Subcutaneous preadipocyte (primary cell): ENCODE results near the gene DRD5. TPM values are rescaled to one million over a fixed set of nuclear protein-coding genes. Genes with fewer than 3 reads are reported as not detected.

ENCODE experiments used
- small RNA-seq: library from RNA; depleted of rRNA; stranded (forward); fragments of <200 nt; gene quantifications from one replicate; pipeline ENCODE3, GENCODE V24; 2012
- total RNA-seq: library from RNA; depleted of rRNA; stranded (reverse); fragments of >200 nt; gene quantifications from 2 replicates; pipeline ENCODE4 v1.2.3, GENCODE V29; 2012

DRD5 gene
- total RNA-seq: not detected in 2 replicates

GRCh38 chr4:9781343-9782135 lies at the start of gene DRD5:
TSS of gene DRD5 (plus strand) at chr4:9781634. CDS start at chr4:9782030, 396 bp downstream.

Small RNA genes lying within 50 kb of the gene (small RNA-seq; reads per million reads assigned to genes)
- gene RNA5SP154: not detected

Other genes with a start within 250 kb of the DRD5 start
- gene SLC2A9, start 239.9 kb downstream of the DRD5 start, total RNA-seq: 0.73 and 0.78 TPM in 2 replicates